G401 (cell line): ENCODE measurements around the gene COL15A1. TPM values are rescaled to one million over a fixed set of nuclear protein-coding genes. Genes with fewer than 3 reads are reported as not detected.
"Not testable (repeated sequence)": the region's sequence is repeated elsewhere in the genome, so short reads cannot be mapped to it uniquely, and the experiment has no call there.

ENCODE experiments used
- DNase-seq: peaks from one replicate; pipeline ENCODE4 v3.0.0-alpha.2; 2015; ENCODE audit warnings: low spot score
- in situ Hi-C: cut with HindIII; loops from 2 replicates; pipeline ENCODE4 v1.10.0; 2016; ENCODE audit warnings: low sequenced_read_pairs, mixed read lengths
- total RNA-seq: library from RNA; depleted of rRNA; stranded (reverse); fragments of >200 nt; shearing (Covaris generic); gene quantifications from 2 replicates; pipeline ENCODE4 v1.2.3, GENCODE V29; 2014; rRNA removed

The COL15A1 gene
- not detected in 2 replicates for total RNA-seq

DNA sequence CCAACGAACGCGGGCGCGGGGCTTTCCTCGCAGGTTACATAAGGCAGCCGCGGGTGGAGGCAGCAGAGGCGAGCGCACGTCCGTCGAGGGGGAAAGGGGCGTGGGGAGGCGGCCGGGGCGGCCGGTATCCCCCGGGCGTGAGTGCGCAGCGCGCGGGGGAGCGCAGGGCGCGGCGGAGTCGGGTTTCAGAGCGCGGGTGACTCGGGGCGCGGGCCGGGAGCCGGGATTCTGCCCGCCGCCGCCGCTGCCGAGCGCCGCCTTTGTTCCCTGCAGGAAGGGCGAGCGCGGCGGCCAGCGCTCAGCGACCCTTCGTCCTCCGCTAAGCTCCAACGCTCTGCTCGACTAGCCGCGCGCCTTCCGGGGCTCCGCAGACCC is at the start of gene COL15A1:
Gene COL15A1 (plus strand): TSS at position 226 of the 375 bp plus-strand sequence. CDS start 155 bp downstream, outside the sequence.
- in situ Hi-C loops: no loop called here
- no peak for DNase-seq

DNA sequence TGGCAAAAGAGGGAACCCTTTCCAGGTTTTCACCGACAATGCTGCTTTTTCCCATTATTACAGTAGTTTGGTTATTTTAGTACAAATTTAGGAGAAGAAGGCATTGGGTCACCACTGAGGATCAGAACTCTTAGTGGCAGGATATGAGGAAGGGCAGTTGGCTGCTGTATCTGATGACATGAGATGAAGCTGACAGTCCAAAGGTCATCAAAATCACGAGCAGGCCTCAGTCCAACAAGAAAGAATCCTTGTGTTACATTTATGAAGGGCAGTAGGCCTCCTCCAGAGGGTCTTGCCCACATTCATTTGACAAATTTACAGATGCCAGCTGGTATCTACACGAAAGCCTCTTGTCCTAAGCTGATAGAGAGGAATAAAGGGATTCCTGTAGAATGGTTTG is 49.5 kb upstream of the COL15A1 start:
- in situ Hi-C loops: no loop called here
- DNase-seq: no peak

DNA sequence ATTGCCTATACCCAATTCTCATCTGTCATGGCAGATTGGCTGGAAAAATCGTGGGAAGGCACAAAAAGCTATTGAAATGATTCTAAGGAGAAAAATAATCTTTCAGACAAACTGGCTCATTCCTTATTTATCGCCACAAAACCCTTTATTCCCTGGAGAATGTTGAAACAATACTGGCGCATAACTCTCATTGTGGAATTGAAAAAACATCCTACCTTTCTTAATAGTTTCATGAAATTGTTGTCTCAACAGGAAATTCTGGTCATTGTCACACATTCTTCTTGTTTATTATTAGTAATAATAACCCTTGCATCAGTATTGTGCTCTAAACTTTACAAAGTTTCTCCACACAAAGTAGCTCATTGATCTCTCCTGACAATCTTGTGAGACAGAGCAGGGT is 48.9 kb upstream of the COL15A1 start:
- in situ Hi-C loops: no loop called here

DNA sequence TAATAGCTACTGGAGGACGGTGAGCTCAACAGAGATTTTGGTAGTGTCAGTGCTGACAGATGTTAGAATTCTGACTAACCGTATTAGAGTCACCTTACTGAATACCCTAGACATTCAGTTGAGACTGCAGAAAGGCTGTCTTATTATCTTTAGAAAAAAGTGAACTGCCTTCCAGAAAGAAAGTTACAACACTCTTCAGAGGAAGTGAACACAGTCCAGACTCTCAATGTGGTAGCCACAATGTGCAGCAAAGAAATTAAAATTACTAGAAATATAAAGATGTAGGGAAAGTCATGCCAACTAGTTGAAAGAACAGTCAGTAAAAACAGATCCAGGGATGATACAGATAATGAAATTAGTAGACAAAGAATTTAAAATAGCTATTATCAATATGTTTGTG is 47.1 kb upstream of the COL15A1 start:
- in situ Hi-C loops: no loop called here
- no peak for DNase-seq

More for the DNA sequence above, 48.9 kb upstream of the COL15A1 start:
- DNase-seq: no peak

DNA sequence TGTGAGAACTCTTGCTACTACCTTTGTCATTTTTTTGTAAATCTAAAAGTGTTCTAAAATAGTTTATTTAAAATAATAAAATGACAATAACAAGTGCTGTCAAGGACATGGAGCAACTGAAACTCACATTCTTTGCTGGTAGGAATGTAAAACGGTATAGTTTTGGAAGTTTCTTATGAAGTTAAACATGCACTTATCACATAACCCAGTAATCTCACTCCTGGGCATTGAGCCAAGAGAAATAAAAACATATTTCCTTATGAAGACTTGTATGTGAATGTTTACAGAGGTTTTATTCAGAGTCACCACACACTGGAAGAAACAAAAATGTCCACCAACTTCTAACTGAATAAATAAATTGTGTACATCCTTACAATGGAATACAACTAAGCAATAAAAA is 46.0 kb upstream of the COL15A1 start:
- in situ Hi-C loops: no loop called here
- DNase-seq: no peak

DNA sequence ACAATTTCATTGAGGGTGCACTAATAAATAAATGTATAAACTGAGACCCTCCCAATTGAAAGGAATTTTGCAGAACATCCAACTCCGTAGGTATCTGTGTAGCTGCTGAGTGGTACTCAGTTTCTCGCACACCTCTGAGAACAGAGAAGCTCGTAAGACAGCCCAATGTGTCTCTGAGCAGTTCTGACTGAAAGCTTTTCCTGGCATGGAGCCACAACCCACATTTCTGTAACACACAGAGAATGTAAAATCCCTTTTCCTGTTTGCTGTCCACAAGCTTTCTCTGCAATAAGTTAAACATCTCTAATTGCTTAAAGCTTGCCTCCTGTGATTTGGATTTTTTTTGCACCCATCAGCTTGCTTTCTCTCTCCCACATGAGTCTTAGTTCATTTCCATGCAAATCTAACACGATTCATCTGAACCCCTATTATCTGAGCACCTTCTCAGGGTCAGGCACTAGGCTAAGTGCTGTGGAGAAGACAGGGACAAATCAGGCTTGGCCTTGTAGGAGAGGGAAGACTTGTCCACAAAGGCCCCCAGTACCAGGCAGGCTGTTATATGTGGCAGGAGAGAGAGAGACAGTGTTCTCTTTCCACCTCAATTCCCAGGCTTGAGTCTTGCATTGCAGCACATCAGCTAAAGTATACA is 44.2 kb upstream of the COL15A1 start:
- no peak for DNase-seq
- in situ Hi-C loops: no loop called here

DNA sequence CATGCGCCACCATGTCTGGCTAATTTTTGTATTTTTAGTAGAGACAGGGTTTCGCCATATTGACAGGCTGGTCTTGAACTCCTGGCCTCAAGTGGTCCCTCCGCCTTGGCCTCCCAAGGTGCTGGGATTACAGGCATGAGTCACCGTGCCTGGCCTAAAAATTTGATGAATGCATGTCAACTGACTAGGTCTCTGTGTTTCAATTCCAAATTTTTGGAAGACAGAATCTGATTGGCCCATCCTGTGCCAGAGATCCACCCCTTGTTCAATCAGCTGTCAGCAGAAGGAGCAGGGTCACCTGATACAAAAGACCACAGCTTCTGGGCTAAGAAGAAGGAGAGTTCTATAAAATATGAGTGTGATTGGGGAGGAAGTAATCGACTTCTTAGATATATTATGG is 43.5 kb upstream of the COL15A1 start:
- in situ Hi-C loops: no loop called here

DNA sequence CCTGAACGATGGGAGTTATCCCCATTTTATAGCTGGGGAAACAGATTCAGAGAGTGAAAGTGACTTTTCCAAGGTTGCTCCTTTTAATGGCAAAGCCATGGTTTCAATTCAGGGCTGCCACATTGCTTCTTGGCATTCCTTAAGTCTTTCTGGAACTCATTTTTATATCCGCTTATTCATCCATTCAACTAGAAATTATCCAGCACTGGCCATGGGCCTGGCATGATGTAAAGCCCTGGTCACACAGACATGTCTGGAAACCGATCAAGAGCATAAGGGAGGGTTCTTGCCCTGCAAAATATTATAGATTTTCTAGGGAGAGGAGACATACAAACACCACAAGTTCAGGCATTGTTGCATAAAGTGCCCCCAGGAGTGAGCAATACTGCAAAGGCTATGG is 43.0 kb upstream of the COL15A1 start:
- in situ Hi-C loops: no loop called here

More for the DNA sequence above, 43.5 kb upstream of the COL15A1 start:
- DNase-seq: no peak

DNA sequence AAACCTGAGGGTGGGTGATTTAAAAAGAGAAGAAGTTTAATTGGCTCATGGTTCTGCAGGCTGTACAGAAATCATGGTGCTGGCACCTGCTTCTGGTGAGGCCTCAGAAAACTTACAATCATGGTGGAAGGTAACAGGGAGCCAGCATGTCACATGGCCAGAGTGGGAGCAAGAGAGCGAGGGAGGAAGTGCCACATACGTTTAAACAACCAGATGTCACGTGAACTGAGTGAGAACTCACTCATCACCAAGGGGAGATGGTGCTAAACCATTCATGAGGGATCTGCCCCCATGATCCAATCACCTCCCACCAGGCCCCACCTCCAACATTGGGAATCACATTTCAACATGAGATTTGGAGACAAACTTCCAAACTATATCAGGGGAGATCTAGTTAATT is 41.9 kb upstream of the COL15A1 start:
- DNase-seq, in situ Hi-C loops: not testable (repeated sequence)

More for the DNA sequence above, 43.0 kb upstream of the COL15A1 start:
- DNase-seq: peak; percentile 24

DNA sequence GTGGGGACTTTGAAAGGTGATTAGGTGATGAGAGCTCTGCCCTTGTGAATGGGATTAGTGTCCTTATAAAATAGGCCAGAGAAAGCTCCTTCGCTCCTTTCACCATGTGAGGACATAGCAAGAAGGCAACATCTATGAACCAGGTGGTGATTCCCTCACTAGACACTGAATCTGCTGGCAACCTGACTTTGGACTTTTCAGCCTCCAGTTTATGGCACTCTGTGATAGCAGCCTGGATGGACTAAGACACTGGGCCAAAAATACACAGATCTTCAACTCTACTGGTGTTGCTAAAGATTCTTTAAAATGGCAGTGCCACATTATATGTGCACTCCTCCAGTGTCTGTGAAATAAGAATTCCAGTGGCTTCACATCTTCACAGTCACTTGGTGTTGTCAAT is 41.2 kb upstream of the COL15A1 start:
- in situ Hi-C loops: no loop called here
- no peak for DNase-seq

DNA sequence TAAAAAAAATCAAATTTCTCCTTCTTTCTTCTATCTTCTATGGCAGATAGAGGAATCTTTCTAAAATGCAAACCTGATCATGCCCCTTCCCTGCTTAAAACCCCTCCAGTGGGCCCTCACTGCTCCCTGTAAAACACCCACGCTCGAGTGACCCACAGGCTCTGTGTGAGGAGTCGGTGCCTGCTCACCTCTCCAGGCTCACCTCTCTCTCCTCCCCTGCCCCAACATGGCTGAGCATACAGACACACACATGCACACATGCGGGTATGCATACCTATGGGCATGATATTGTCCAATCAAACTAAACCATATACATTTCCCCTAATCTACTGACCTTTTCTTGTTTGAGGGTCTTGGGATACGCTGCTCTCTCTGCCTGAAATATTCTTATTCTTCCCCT is 40.8 kb upstream of the COL15A1 start:
- in situ Hi-C loops: no loop called here
- DNase-seq: no peak

DNA sequence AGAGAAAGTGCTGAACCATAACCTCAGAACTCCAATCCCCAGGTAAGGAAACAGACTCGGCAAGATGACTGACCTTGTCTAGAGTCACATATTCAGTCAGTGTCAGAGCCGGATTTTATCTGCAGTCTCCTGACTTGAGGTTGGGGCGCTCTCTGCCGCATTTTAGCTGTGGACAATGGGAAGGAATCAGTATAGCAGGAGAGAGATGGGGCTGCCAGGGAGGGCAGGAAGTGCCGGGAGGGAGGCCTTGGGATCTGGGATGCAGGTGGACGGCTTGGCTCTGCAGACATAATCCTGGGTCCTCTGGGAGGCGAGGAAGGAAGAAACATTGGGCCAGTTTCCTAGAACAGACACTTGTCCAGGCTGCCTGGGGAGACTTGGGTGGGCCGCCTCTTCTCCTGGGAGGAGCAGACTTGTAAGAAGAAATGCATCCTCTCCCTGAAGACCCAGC is 39.7 kb upstream of the COL15A1 start:
- no peak for DNase-seq
- in situ Hi-C loops: no loop called here

DNA sequence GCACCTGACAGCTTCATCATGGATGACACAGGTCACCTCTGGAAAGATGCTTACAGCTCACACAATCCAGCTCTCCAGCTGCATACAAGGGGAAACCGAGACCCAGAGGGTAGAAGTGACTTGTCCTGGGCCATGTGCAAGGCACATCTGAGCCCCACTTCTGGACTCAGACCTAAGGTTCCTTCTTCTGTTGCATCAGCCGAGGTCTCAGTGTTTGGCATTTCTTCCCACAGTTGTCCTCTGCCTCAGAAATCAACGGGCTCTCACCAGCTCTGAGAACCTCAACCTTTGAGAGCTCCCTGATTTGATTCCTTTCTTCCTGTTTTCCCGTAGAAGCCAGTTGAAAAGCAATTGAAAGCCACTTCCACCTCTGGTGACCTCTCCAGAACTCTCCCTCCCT is 38.7 kb upstream of the COL15A1 start:
- in situ Hi-C loops: no loop called here
- DNase-seq: no peak

DNA sequence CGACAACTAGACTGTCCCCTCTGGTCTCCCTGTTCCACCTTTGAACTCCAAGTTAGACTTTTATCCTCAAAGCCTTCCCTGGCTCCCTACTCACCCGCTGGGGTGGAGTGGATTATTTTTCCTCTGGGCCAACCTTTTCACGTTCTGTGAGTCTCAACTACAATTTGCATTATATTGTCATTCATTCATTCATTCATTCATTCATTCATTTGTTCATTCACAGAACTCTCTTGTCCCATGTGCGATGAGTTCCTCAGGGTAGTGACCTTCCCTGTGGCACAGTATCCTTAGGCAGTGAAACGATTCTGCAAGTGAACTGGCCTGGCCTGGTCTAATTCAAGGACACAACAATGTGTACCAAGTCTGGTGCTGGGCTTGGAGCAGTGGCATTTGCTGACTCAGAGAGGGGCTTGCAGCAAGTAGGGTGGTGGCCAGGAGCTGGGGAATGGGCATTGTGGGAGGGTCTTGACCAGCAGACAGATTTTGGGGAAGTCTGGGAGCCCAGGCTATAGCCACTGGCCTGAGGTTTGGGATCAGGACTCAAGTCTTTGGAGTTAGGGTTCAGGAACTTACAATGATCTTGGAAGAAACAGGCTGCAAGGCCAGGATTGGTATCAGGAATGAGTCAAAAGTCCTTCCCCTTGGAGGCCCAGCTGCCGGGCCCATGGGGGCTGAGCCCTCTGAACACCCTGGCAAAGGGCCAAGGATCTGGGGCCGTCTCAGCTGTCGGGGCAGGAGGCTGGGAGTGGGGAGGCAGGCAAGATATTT is 37.2 kb upstream of the COL15A1 start:
- DNase-seq: no peak
- in situ Hi-C loops: no loop called here

DNA sequence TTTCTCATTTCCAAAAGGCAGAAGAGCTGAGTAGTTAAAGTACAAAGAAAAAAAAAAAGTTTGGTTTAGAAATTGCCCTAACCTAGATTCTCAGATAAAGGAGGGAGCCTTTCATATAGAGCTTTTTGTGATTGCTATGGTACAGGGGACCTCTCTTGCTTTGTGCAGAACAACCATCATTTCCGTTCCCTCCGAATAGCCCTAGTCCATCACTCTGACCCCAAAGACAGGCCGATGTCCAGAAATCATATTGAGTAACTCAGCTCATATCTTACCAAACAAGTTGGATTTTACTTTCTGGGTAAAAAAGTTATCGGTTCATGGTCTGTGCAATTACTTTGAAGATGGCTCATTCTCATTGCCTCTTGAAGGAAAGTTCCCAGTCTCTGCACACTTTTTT is 36.7 kb upstream of the COL15A1 start:
- in situ Hi-C loops: no loop called here
- no peak for DNase-seq

DNA sequence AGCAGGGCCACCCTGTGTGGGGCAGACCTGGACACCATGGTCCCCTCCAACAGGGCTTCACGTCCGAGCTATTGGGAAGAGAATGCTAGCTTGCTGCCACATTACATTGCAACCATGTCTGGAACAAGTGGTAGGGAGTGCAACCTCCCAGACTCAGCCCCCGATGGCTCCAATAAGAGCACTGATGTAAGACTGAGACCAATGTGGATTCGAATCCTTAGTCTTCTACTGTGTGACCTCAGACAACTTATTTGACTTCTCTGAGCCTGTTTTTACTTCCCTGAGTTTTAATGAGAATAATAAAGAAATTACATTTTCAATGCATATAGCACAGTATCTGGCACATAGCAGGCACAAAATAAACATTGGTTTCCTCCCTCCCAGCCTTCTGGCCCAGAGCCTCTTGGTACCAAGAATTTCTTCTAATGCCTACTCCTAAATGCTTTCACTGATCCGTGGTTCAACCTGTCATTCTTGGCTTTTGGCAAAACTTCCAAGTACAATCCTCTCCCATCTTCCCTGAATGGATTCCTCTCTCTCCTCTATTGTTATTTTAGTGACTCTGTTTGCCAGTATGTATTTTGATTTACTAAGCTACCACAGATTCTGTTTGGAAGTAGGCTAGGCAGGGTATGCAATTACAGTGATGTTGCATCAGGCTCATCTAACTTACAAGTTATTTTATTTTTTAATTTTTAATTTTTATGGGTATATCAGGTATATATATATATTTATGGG is 34.6 kb upstream of the COL15A1 start:
- no peak for DNase-seq
- in situ Hi-C loops: no loop called here

DNA sequence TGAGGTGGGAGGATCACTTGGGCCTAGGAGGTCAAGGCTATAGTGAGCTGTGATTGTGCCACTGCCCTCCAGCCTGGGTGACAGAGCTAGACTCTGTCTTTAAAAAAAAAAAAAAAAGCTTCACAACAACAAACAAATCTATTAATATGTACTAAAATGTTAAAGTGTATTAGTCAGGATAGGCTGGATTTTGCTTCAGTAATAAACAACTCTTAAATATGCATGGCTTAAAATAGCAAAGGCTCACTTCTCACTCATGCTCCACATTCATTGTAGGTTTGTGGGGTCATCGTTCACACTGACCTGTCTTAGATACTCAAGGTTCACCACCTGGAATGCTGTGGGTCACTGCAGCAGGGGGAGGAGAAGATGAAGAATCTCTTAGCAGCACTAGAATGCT is 33.8 kb upstream of the COL15A1 start:
- in situ Hi-C loops: no loop called here

DNA sequence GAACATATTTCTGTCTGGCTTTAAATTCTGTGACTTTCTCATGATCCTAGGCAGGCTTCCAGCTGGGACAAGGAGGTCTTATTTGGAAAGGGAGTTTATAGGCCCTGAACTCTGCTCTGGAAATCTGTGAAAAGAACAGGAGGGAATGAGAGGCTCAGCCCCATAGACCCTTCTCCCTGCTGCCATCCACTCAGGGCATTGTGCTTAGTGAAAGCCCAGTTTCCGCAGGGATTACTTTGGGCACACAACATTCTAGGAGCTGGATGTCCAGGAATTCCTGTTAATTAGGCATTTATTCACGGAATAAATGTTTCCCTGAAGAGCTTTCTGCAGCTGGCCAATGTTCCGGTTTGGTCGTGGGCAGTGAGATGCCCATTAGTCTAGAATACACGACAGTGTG is 32.7 kb upstream of the COL15A1 start:
- in situ Hi-C loops: no loop called here
- no peak for DNase-seq

More for the DNA sequence above, 33.8 kb upstream of the COL15A1 start:
- DNase-seq: no peak

DNA sequence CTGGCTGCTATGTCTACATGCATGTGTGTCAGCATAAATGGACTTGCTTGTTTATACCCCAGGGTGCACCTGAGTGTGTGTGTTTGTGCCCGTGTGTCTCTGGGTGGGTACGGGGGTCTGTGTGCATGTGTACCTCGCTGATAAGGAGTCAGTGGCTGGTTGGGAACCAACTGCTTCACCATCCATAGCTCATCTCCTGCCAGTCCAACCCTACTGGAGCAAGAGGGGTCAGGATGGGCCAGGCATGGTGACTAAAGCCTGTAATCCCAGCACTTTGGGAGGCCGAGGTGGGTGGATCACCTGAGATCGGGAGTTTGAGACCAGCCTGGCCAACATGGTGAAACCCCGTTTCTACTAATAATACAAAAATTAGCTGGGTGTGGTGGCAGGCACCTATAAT is 32.0 kb upstream of the COL15A1 start:
- DNase-seq, in situ Hi-C loops: not testable (repeated sequence)

DNA sequence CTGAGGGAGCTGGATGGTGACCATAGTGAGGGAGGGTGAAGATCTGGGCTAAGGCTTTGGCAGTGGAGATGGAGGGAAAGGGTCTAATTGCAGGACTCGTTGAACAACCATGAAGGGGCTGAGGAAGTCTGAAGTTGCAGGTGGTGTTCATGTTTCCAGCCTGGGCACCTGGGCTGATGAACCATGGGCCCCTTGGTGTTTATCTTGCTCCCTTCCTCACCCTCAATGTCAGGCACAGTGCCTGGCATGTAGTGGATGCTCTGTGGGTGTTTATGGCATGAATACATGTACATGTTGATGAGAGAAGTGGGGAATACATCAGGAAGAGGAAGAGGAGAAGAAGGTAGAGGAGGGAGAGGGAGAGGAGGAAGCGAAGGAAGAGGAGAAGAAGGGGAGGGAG is 31.3 kb upstream of the COL15A1 start:
- no peak for DNase-seq
- in situ Hi-C loops: no loop called here
